H9 (cell line): ENCODE measurements around the gene SCARB2. TPM values are rescaled to one million over a fixed set of nuclear protein-coding genes. Genes with fewer than 3 reads are reported as not detected.
A peak's percentile ranks its signal among the peaks of the same experiment; 100 is the strongest.

Experiments
- DNase-seq: peaks from one replicate; pipeline ENCODE4 v3.0.0-alpha.2; 2017
- H2AFZ ChIP-seq: one replicate; pipeline ENCODE4 v1.6.1; 2013; ENCODE audit warnings: mild to moderate bottlenecking, low read length, control low read depth, moderate library complexity
- H2AK5ac ChIP-seq: 2 replicates; pipeline ENCODE4 v1.6.1; 2013; ENCODE audit warnings: low read length, control low read depth, mixed read lengths; ENCODE audit not compliant: insufficient read length
- H2BK120ac ChIP-seq: one replicate; pipeline ENCODE4 v1.6.1; 2013; ENCODE audit warnings: low read depth, mild to moderate bottlenecking, low read length, control low read depth, inconsistent platforms; ENCODE audit not compliant: poor library complexity, severe bottlenecking
- H2BK12ac ChIP-seq: 2 replicates; pipeline ENCODE4 v1.6.1; 2013; ENCODE audit warnings: low read length, control low read depth, mixed read lengths, low read depth; ENCODE audit not compliant: insufficient read length
- H2BK15ac ChIP-seq: 2 replicates; pipeline ENCODE4 v1.6.1; 2013; ENCODE audit warnings: low read depth, low read length, control low read depth
- H2BK20ac ChIP-seq: one replicate; pipeline ENCODE4 v1.6.1; 2013; ENCODE audit warnings: low read depth, mild to moderate bottlenecking, low read length, control low read depth, inconsistent platforms; ENCODE audit not compliant: poor library complexity, severe bottlenecking
- H2BK5ac ChIP-seq: 2 replicates; pipeline ENCODE4 v1.6.1; 2013; ENCODE audit warnings: low read length, control low read depth, mixed read lengths; ENCODE audit not compliant: insufficient read length
- H3K14ac ChIP-seq: 2 replicates; pipeline ENCODE4 v1.6.1; 2013; ENCODE audit warnings: low read length, control low read depth; ENCODE audit not compliant: insufficient read depth
- H3K18ac ChIP-seq: 2 replicates; pipeline ENCODE4 v1.6.1; 2013; ENCODE audit warnings: low read depth, mild to moderate bottlenecking, mixed read lengths, low read length, control low read depth; ENCODE audit not compliant: insufficient read length
- H3K23ac ChIP-seq: 2 replicates; pipeline ENCODE4 v1.6.1; 2013; ENCODE audit warnings: low read length, control low read depth, mixed read lengths, low read depth; ENCODE audit not compliant: insufficient read length
- H3K23me2 ChIP-seq: 2 replicates; pipeline ENCODE4 v1.6.1; 2013; ENCODE audit warnings: low read depth, mild to moderate bottlenecking, mixed read lengths, low read length, control low read depth; ENCODE audit not compliant: insufficient read length, poor library complexity, severe bottlenecking
- H3K27ac ChIP-seq: 2 replicates; pipeline ENCODE4 v1.5.1; 2013; ENCODE audit warnings: low read length, control low read depth, mixed read lengths, low read depth; ENCODE audit not compliant: insufficient read length
- H3K27me3 ChIP-seq: 2 replicates; pipeline ENCODE4 v1.6.1; 2013; ENCODE audit warnings: low read length, control low read depth, inconsistent platforms; ENCODE audit not compliant: insufficient read depth
- H3K4ac ChIP-seq: 2 replicates; pipeline ENCODE4 v1.6.1; 2013; ENCODE audit warnings: low read depth, mild to moderate bottlenecking, control low read depth, inconsistent platforms, low read length, moderate library complexity
- H3K4me1 ChIP-seq: 2 replicates; pipeline ENCODE4 v1.6.1; 2013; ENCODE audit warnings: low read length, control low read depth, inconsistent platforms; ENCODE audit not compliant: insufficient read depth
- H3K4me2 ChIP-seq: 2 replicates; pipeline ENCODE4 v1.6.1; 2013; ENCODE audit warnings: low read length, control low read depth, mixed read lengths; ENCODE audit not compliant: insufficient read length, insufficient read depth
- H3K56ac ChIP-seq: 2 replicates; pipeline ENCODE4 v1.6.1; 2013; ENCODE audit warnings: low read depth, mild to moderate bottlenecking, mixed read lengths, low read length, control low read depth; ENCODE audit not compliant: insufficient read length
- H3K79me1 ChIP-seq: 2 replicates; pipeline ENCODE4 v1.6.1; 2013; ENCODE audit warnings: low read depth, mild to moderate bottlenecking, moderate library complexity, low read length, control low read depth, inconsistent platforms; ENCODE audit not compliant: insufficient read depth, poor library complexity, severe bottlenecking
- H3K79me2 ChIP-seq: 2 replicates; pipeline ENCODE4 v1.6.1; 2013; ENCODE audit warnings: low read length, control low read depth, inconsistent platforms; ENCODE audit not compliant: insufficient read depth
- H3K9ac ChIP-seq: 2 replicates; pipeline ENCODE4 v1.6.1; 2013; ENCODE audit warnings: low read length, control low read depth, mixed read lengths; ENCODE audit not compliant: insufficient read length; ENCODE audit errors: extremely low read depth
- H3K9me3 ChIP-seq: one replicate; pipeline ENCODE4 v1.6.1; 2013; ENCODE audit warnings: low read depth, low read length, inconsistent platforms; ENCODE audit not compliant: control insufficient read depth
- H3T11ph ChIP-seq: one replicate; pipeline ENCODE4 v1.6.1; 2013; ENCODE audit warnings: mild to moderate bottlenecking, low read length, control low read depth, inconsistent platforms
- H4K20me1 ChIP-seq: one replicate; pipeline ENCODE4 v1.6.1; 2013; ENCODE audit not compliant: control insufficient read depth, insufficient read length, insufficient read depth
- H4K5ac ChIP-seq: 2 replicates; pipeline ENCODE4 v1.6.1; 2013; ENCODE audit warnings: low read depth, mild to moderate bottlenecking, mixed read lengths, low read length, control low read depth; ENCODE audit not compliant: insufficient read length
- H4K8ac ChIP-seq: replicated peaks from 2 replicates; pipeline ENCODE4 v1.6.1; 2013; ENCODE audit warnings: low read length, control low read depth, mixed read lengths, low read depth; ENCODE audit not compliant: insufficient read length
- H4K91ac ChIP-seq: 2 replicates; pipeline ENCODE4 v1.6.1; 2013; ENCODE audit warnings: low read depth, mild to moderate bottlenecking, moderate library complexity, mixed read lengths, low read length, control low read depth; ENCODE audit not compliant: insufficient read length
- H3K27ac Mint-ChIP-seq, 3 experiments: 2 replicates in 2 of 3; 3 replicates in 1 of 3; pipeline ENCODE4 v1.8.0; 2020 to 2021; ENCODE audit warnings: mixed read lengths in 3 of 3, mild to moderate bottlenecking in 1 of 3, moderate library complexity in 1 of 3
- H3K27me3 Mint-ChIP-seq: 2 replicates; pipeline ENCODE4 v1.8.0; 2021; ENCODE audit warnings: low read depth, mild to moderate bottlenecking, moderate library complexity, mixed read lengths
- H3K36me3 Mint-ChIP-seq, 3 experiments: 2 replicates in 2 of 3; 3 replicates in 1 of 3; pipeline ENCODE4 v1.8.0; 2020 to 2021; ENCODE audit warnings: low read depth in 3 of 3, mixed read lengths in 3 of 3; ENCODE audit not compliant: insufficient read depth in 1 of 3
- H3K4me1 Mint-ChIP-seq, 2 experiments: 2 replicates each; pipeline ENCODE4 v1.8.0; 2020; ENCODE audit warnings: mixed read lengths in 2 of 2
- H3K4me3 Mint-ChIP-seq, 2 experiments: 2 replicates in 1 of 2; 3 replicates in 1 of 2; pipeline ENCODE4 v1.8.0; 2020 to 2021; ENCODE audit warnings: mild to moderate bottlenecking in 2 of 2, mixed read lengths in 2 of 2, moderate library complexity in 1 of 2
- H3K9me3 Mint-ChIP-seq, 2 experiments: 2 replicates in 1 of 2; 3 replicates in 1 of 2; pipeline ENCODE4 v1.8.0; 2020; ENCODE audit warnings: mild to moderate bottlenecking in 2 of 2, mixed read lengths in 2 of 2, moderate library complexity in 1 of 2
- WGBS: extraction: QIAGEN DNeasy Blood & Tissue Kit; methylation state at CpG from one replicate; pipeline ENCODE4 v1.1.7; 2013; ENCODE audit warnings: missing lambda C conversion rate, low lambda C conversion rate, mixed read lengths; ENCODE audit not compliant: insufficient read length; ENCODE audit errors: extremely low coverage; 5-methylcytosine and 5-hydroxymethylcytosine counted together
- total RNA-seq: library from RNA; stranded (reverse); gene quantifications from 2 replicates; pipeline ENCODE4 v1.2.1, GENCODE V29; 2021
- TF ChIP-seq, protein P1 (sequence below): fragments of 200-600 bp; sonication (generic); conservative IDR thresholded peaks from 3 replicates; pipeline ENCODE4 v1.8.0; 2021; ENCODE audit warnings: antibody characterized with exemption, mild to moderate bottlenecking

Gene SCARB2
- total RNA-seq, 1 experiment from 2014 or later, result 36.4 TPM

DNA sequence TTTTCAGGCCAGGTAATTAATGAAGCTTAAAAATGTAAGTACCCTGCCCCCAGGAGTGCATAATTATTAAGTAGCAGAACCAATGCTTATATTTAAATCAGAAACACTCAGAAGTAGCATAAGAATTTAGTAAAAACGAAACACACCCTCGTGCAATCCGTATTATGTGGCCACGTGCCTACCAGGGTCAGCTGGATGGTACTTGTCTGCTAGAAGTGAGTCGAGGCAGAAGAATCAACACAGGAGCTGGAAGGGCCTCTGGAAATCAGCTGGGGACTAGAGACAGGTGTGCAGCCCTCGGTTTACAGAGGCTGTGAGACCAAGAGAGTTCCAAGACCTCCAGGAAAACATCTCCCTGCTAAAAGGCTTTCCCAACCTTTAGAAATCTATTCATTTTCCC, 37.3 kb upstream of the SCARB2 start:
- TF ChIP-seq, protein P1, sequence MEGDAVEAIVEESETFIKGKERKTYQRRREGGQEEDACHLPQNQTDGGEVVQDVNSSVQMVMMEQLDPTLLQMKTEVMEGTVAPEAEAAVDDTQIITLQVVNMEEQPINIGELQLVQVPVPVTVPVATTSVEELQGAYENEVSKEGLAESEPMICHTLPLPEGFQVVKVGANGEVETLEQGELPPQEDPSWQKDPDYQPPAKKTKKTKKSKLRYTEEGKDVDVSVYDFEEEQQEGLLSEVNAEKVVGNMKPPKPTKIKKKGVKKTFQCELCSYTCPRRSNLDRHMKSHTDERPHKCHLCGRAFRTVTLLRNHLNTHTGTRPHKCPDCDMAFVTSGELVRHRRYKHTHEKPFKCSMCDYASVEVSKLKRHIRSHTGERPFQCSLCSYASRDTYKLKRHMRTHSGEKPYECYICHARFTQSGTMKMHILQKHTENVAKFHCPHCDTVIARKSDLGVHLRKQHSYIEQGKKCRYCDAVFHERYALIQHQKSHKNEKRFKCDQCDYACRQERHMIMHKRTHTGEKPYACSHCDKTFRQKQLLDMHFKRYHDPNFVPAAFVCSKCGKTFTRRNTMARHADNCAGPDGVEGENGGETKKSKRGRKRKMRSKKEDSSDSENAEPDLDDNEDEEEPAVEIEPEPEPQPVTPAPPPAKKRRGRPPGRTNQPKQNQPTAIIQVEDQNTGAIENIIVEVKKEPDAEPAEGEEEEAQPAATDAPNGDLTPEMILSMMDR, result no peak
- Histone ChIP-seq H3K9ac (peak overlapping the region; percentile 21), H4K91ac (no peak overlapping the region), H2AFZ (no peak overlapping the region), H3K23me2 (peaks cover 7% of the 10 kb centered on the region), H3K27ac (no peak overlapping the region), H3K23ac (no peak overlapping the region), H2BK15ac (no peak overlapping the region), H3K14ac (peak overlapping the region; percentile 85; the same call in 1 of the 2 replicates), H4K20me1 (no peaks in the 10 kb centered on the region), H2BK120ac (peak overlapping the region; percentile 25), H3K79me1 (no peaks in the 10 kb centered on the region), H2BK5ac (no peak overlapping the region), H4K5ac (no peak overlapping the region), H3K27me3 (no peaks in the 10 kb centered on the region), H3K4me2 (peak overlapping the region; percentile 91), H2AK5ac (peak overlapping the region; percentile 41), H3K18ac (peak overlapping the region; percentile 74), H3K4ac (no peak overlapping the region; the same call in 1 of the 2 replicates), H4K8ac (no peak overlapping the region), H3K79me2 (no peaks in the 10 kb centered on the region), H3K9me3 (no peaks in the 10 kb centered on the region), H3K4me1 (peaks cover 2% of the 10 kb centered on the region; the same call in 1 of the 2 replicates), H2BK12ac (peak overlapping the region; percentile 80), H3K56ac (no peak overlapping the region), H2BK20ac (no peak overlapping the region), H3T11ph (peak overlapping the region; percentile 56)
- DNase-seq, result no peak
- H3K27me3 Mint-ChIP-seq, result peaks cover 58% of the 10 kb centered on the region
- no peaks in the 10 kb centered on the region for H3K36me3 Mint-ChIP-seq
- no CpG with 5 or more reads among the region's 6 CpGs for WGBS
- H3K4me3 Mint-ChIP-seq, result peak overlapping the region; percentile 70 to 81
- H3K4me1 Mint-ChIP-seq, result peaks cover 15 to 17% of the 10 kb centered on the region in 2 experiments
- no peaks in the 10 kb centered on the region for H3K9me3 Mint-ChIP-seq
- H3K27ac Mint-ChIP-seq, result peak overlapping the region in 1 of 3 experiments; percentile 19; a peak in 2 of 7 replicates
